ENCODE data around the gene OCA2. TPM values are rescaled to one million over a fixed set of nuclear protein-coding genes. Genes with fewer than 3 reads are reported as not detected.
"Not testable (repeated sequence)": the region's sequence is repeated elsewhere in the genome, so short reads cannot be mapped to it uniquely, and the experiment has no call there.

OCA2 gene
- not detected in 2 replicates for total RNA-seq

GRCh38 chr15:28098766-28099554, at the start of gene OCA2:
TSS of gene OCA2 (minus strand) at chr15:28099315. CDS start at chr15:28081874, 17,441 bp downstream.
- intact Hi-C loops (cut with micrococcal nuclease): no loop called here

GRCh38 chr15:28147801-28148200, 48.7 kb upstream of the OCA2 start:
- intact Hi-C loops (cut with micrococcal nuclease): no loop called here

GRCh38 chr15:28145419-28145818, 46.3 kb upstream of the OCA2 start:
- intact Hi-C loops (cut with micrococcal nuclease): not testable (repeated sequence)

GRCh38 chr15:28140062-28140461, 40.9 kb upstream of the OCA2 start:
- intact Hi-C loops (cut with micrococcal nuclease): no loop called here

GRCh38 chr15:28137408-28138039, 38.4 kb upstream of the OCA2 start:
- intact Hi-C loops (cut with micrococcal nuclease): not testable (repeated sequence)

GRCh38 chr15:28136236-28136904, 37.3 kb upstream of the OCA2 start:
- intact Hi-C loops (cut with micrococcal nuclease): not testable (repeated sequence)

- intact Hi-C loops (cut with micrococcal nuclease): no loop called here
Measured at GRCh38 chr15:28133281-28133680, 34.2 kb upstream of the OCA2 start.

- intact Hi-C loops (cut with micrococcal nuclease): no loop called here
Measured at GRCh38 chr15:28132524-28133275, 33.6 kb upstream of the OCA2 start.

- intact Hi-C loops (cut with micrococcal nuclease): no loop called here
Measured at GRCh38 chr15:28131946-28132345, 32.8 kb upstream of the OCA2 start.

GRCh38 chr15:28131400-28131799, 32.3 kb upstream of the OCA2 start:
- intact Hi-C loops (cut with micrococcal nuclease): no loop called here

GRCh38 chr15:28130651-28131050, 31.5 kb upstream of the OCA2 start:
- intact Hi-C loops (cut with micrococcal nuclease): no loop called here

- intact Hi-C loops (cut with micrococcal nuclease): no loop called here
Measured at GRCh38 chr15:28129231-28129848, 30.2 kb upstream of the OCA2 start.

- intact Hi-C loops (cut with micrococcal nuclease): no loop called here
Measured at GRCh38 chr15:28128031-28128430, 28.9 kb upstream of the OCA2 start.

GRCh38 chr15:28127036-28127435, 27.9 kb upstream of the OCA2 start:
- intact Hi-C loops (cut with micrococcal nuclease): no loop called here

- intact Hi-C loops (cut with micrococcal nuclease): no loop called here
Measured at GRCh38 chr15:28125673-28126651, 26.8 kb upstream of the OCA2 start.

- intact Hi-C loops (cut with micrococcal nuclease): no loop called here
Measured at GRCh38 chr15:28124841-28125240, 25.7 kb upstream of the OCA2 start.

- intact Hi-C loops (cut with micrococcal nuclease): loop anchor here (1.0 kb wide), 1 partner anchor 37 kb away; no protein-coding TSS in a partner anchor
Measured at GRCh38 chr15:28123408-28124023, 24.4 kb upstream of the OCA2 start.

GRCh38 chr15:28122038-28122949, 23.2 kb upstream of the OCA2 start:
- intact Hi-C loops (cut with micrococcal nuclease): no loop called here

Measured in T-helper 2 cell treated with Interferon-gamma antibody and Interleukin-4, amounts not matched to agents 100 ng/mL and 5 ng/mL, for 36 hours (primary cell).